Stimulated activated CD4-positive, alpha-beta T cell treated with anti-CD3 and anti-CD28 coated beads, Interleukin-2, amount 100 ng/mL, for 48 hours (primary cell): ENCODE measurements around the gene LBX2.

Source experiments
- DNase-seq, 2 donors: peaks; one replicate each; pipeline ENCODE4 v3.0.0-alpha.2; 2020

The LBX2 gene

DNA sequence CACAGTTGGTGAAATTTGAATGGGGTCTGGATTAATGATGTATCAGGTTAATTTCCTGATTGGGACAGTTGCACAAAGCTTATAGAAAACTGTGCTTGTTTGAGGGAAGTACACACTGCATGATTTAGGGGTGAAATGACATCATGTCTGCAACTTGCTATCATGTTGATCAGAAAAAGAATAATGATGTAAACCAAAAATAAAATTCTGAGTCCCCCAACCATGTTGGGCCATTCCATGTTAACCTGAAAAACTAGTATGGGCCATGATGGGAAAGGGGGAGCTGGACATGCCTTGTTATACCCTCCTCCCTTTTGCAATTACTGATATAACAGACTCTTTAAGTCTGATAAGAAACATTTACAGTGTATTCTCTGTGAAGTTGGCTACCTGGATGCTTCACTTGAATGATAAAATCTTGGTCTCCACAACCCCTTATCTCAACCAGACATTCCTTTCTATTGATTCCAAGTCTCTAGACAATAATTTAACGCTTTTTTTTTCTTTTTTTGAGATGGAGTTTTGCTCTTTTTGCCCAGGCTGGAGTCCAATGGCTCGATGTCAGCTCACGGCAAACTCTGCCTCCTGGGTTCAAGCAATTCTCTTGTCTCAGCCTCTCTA lies 48.7 kb downstream of the LBX2 start:
- DNase-seq: no peak

DNA sequence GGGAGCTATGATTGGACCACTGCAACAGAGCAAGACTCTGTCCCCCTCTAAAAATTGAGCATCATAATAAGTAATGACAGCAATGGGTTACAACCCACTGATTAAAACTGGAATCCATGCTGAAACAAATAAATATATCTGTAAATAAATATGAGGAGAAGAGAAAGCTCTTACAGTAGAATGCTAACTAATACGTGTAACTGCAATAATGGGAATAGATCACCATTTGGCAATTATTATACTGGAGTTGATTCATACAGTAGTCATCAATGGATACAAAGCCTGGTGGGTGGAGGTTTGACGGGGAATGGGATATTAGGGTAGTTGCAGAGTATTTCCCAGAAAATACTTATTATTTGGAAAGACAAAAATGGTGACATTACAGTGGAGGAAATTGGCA lies 50.6 kb downstream of the LBX2 start:
- no peak for DNase-seq
